GM12878 (cell line): ENCODE data around the gene OR11L1. TPM values are rescaled to one million over a fixed set of nuclear protein-coding genes. Genes with fewer than 3 reads are reported as not detected.

Experiments used
- ATAC-seq: fragments of 200-7000 bp; cut with Tn5 transposase; 3 replicates; pipeline ENCODE4 v1.9.1; 2020; ENCODE audit warnings: mild to moderate bottlenecking, moderate library complexity
- BruUV-seq: library from RNA; stranded (reverse); fragments of 400-500 nt; replicated peaks from 2 replicates; lab custom pipeline; 2021; lab: Mats Ljungman, UMichigan
- CTCF ChIA-PET: fragments of 300-600 bp; sonication (Branson Sonifier 250); formaldehyde crosslinking; extraction: SDS; loops from one replicate; lab custom pipeline; 2021; ENCODE audit warnings: inconsistent platforms; lab: Yijun Ruan, JAX
- POLR2A ChIA-PET: fragments of 350-600 bp; formaldehyde crosslinking; extraction: SDS; loops from one replicate; lab custom pipeline; 2021; ENCODE audit warnings: inconsistent platforms; lab: Charles Lee
- RAD21 ChIA-PET: fragments of 300-600 bp; sonication (Branson Sonifier 250); formaldehyde crosslinking; loops from one replicate; lab custom pipeline; 2023; ENCODE audit warnings: antibody characterized with exemption; ENCODE audit not compliant: unreplicated experiment; lab: Charles Lee
- SMC1A ChIA-PET: fragments of 300-600 bp; sonication (Branson Sonifier 250); formaldehyde crosslinking; loops from one replicate; lab custom pipeline; 2023; ENCODE audit not compliant: unreplicated experiment, uncharacterized antibody; lab: Charles Lee
- DNase-seq: peaks from one replicate; pipeline ENCODE4 v3.0.0-alpha.2; 2011; ENCODE audit warnings: low read depth, low spot score
- FAIRE-seq: peaks from 3 replicates; lab custom pipeline; 2011; peaks lifted over from hg19 to GRCh38; lab: Jason Lieb, UNC
- H2AFZ ChIP-seq: 2 replicates; pipeline ENCODE4 v1.6.0; 2011; ENCODE audit warnings: low read depth, low read length, control low read depth; ENCODE audit not compliant: control insufficient read depth
- H3K27ac ChIP-seq: 2 replicates; pipeline ENCODE4 v1.5.1; 2011; ENCODE audit warnings: control low read depth; ENCODE audit not compliant: control insufficient read depth, insufficient read depth
- H3K27me3 ChIP-seq, 2 experiments: replicated peaks in 1 of 2; 2 replicates each; pipeline versions ENCODE4 v1.6.0 to v1.6.1; 2011; ENCODE audit warnings: low read length in 1 of 2; ENCODE audit not compliant: control insufficient read depth in 2 of 2, insufficient read depth in 2 of 2
- H3K36me3 ChIP-seq, 2 experiments: 2 replicates each; pipeline ENCODE4 v1.5.1; 2011; ENCODE audit warnings: low read length in 1 of 2; ENCODE audit not compliant: control insufficient read depth in 2 of 2, insufficient read depth in 2 of 2
- H3K4me1 ChIP-seq: 2 replicates; pipeline ENCODE4 v1.6.1; 2011; ENCODE audit warnings: mild to moderate bottlenecking, low read length, moderate library complexity, mixed read lengths; ENCODE audit not compliant: control insufficient read depth, insufficient read depth
- H3K4me2 ChIP-seq: 2 replicates; pipeline ENCODE4 v1.6.0; 2011; ENCODE audit warnings: control low read depth; ENCODE audit not compliant: control insufficient read depth, insufficient read depth
- H3K4me3 ChIP-seq: fragments of 200-600 bp; sonication (generic); 2 replicates; pipeline ENCODE4 v1.5.1; 2016
- H3K79me2 ChIP-seq: 2 replicates; pipeline ENCODE4 v1.6.0; 2011; ENCODE audit warnings: low read length; ENCODE audit not compliant: control insufficient read depth, insufficient read depth
- H3K9ac ChIP-seq: 2 replicates; pipeline ENCODE4 v1.8.0; 2011; ENCODE audit warnings: low read length, control low read depth, mixed read lengths; ENCODE audit not compliant: control insufficient read depth, insufficient read depth
- H3K9me3 ChIP-seq: replicated peaks from 3 replicates; pipeline ENCODE4 v1.5.1; 2011; ENCODE audit warnings: mild to moderate bottlenecking, low read length; ENCODE audit not compliant: control insufficient read depth, insufficient read depth
- H4K20me1 ChIP-seq: 2 replicates; pipeline ENCODE4 v1.6.0; 2011; ENCODE audit not compliant: control insufficient read depth, insufficient read depth
- CHD4 ChIP-seq: fragments of 200-600 bp; sonication (generic); IDR thresholded peaks from 2 replicates; pipeline ENCODE4 v1.6.1; 2016; ENCODE audit warnings: mild to moderate bottlenecking
- EGR1 ChIP-seq, 2 experiments: IDR thresholded peaks; 1 replicate in 1 of 2; 2 replicates in 1 of 2; pipeline ENCODE4 v1.6.1; 2011 to 2012; ENCODE audit warnings: low read depth in 2 of 2, low read length in 2 of 2, borderline replicate concordance in 1 of 2, mild to moderate bottlenecking in 1 of 2, moderate library complexity in 1 of 2
- IRF4 ChIP-seq: IDR thresholded peaks from 2 replicates; pipeline ENCODE4 v1.6.1; 2011; ENCODE audit warnings: low read depth, low read length
- KLF5 ChIP-seq: fragments of 450-650 bp; IDR thresholded peaks from 2 replicates; pipeline ENCODE4 v1.6.1; 2014; ENCODE audit warnings: mild to moderate bottlenecking; ENCODE audit not compliant: partially characterized antibody
- MTA2 ChIP-seq: fragments of 450-650 bp; IDR thresholded peaks from 2 replicates; pipeline ENCODE4 v1.6.1; 2016; ENCODE audit warnings: low read depth, mild to moderate bottlenecking, moderate library complexity
- MXI1 ChIP-seq: fragments of 150-350 bp; IDR thresholded peaks from 2 replicates; pipeline ENCODE4 v1.6.1; 2011; ENCODE audit warnings: low read depth, mild to moderate bottlenecking, inconsistent platforms, low read length, improper control_type of control experiment
- NBN ChIP-seq: fragments of 450-650 bp; IDR thresholded peaks from 2 replicates; pipeline ENCODE4 v1.6.1; 2016
- NR2F1 ChIP-seq: fragments of 450-650 bp; conservative IDR thresholded peaks from 2 replicates; pipeline ENCODE4 v1.6.1; 2017; ENCODE audit warnings: mild to moderate bottlenecking
- RUNX3 ChIP-seq: IDR thresholded peaks from 2 replicates; pipeline ENCODE4 v1.6.1; 2012; ENCODE audit warnings: low read length, inconsistent platforms
- SMAD1 ChIP-seq: fragments of 450-650 bp; IDR thresholded peaks from 2 replicates; pipeline ENCODE4 v1.6.1; 2018; ENCODE audit warnings: mild to moderate bottlenecking, low read depth; ENCODE audit not compliant: partially characterized antibody
- SMARCA5 ChIP-seq: fragments of 450-650 bp; IDR thresholded peaks from 2 replicates; pipeline ENCODE4 v1.6.1; 2017; ENCODE audit warnings: mild to moderate bottlenecking
- SMC3 ChIP-seq: IDR thresholded peaks from 2 replicates; pipeline ENCODE4 v1.6.1; 2011; ENCODE audit warnings: low read length, improper control_type of control experiment, borderline replicate concordance
- TARDBP ChIP-seq: IDR thresholded peaks from 2 replicates; pipeline ENCODE4 v1.6.1; 2016; ENCODE audit warnings: borderline replicate concordance
- ZBED1 ChIP-seq: IDR thresholded peaks from 2 replicates; pipeline ENCODE4 v1.6.1; 2016; ENCODE audit warnings: borderline replicate concordance
- ZNF384 ChIP-seq: IDR thresholded peaks from 2 replicates; pipeline ENCODE4 v1.6.1; 2012; ENCODE audit warnings: low read depth, mild to moderate bottlenecking, low read length, improper control_type of control experiment, borderline replicate concordance
- WGBS: methylation state at CpG from one replicate; pipeline ENCODE4 v1.1.6; 2016; ENCODE audit warnings: low lambda C conversion rate; ENCODE audit not compliant: insufficient replicate concordance, insufficient coverage; ENCODE audit errors: missing lambda C conversion rate; 5-methylcytosine and 5-hydroxymethylcytosine counted together
- in situ Hi-C: fragments of 300-500 bp; cut with MboI; formaldehyde crosslinking; loops from 9 replicates; pipeline ENCODE4 v1.14.3; 2018; ENCODE audit warnings: mixed read lengths
- intact Hi-C: fragments of 100-400 bp; cut with micrococcal nuclease; formaldehyde crosslinking; loops from one replicate; pipeline ENCODE4 v1.14.2; 2022; ENCODE audit not compliant: unreplicated experiment
- polyA plus RNA-seq, 11 experiments: library from polyadenylated mRNA; depleted of rRNA in 4 of 11; unstranded in 6 of 11; stranded (reverse) in 5 of 11; fragments of >200 nt; fragmentation: Nextera tagmentation in 4 of 11; fragmentation: Illumina TruSeq in 1 of 11; extraction: Ambion mirVana in 4 of 11; extraction: Trizol in 1 of 11; gene quantifications; 1 replicate in 1 of 11; 2 replicates in 10 of 11; pipeline versions ENCODE4 v1.2.1 to v1.2.3, GENCODE V29; 2011 to 2016; ENCODE audit warnings: inconsistent platforms in 2 of 11, missing spikeins in 2 of 11, low read depth in 1 of 11
- total RNA-seq, 4 experiments: library from RNA; depleted of rRNA in 3 of 4; stranded (reverse); fragments of >200 nt in 3 of 4; fragmentation: Illumina TruSeq in 1 of 4; extraction: Trizol in 1 of 4; gene quantifications; 2 replicates each; pipeline versions ENCODE4 v1.2.1 to v1.2.3, GENCODE V29; 2013 to 2021
- TF ChIP-seq, protein P1 (sequence below): fragments of 450-650 bp; IDR thresholded peaks from 2 replicates; pipeline ENCODE4 v1.6.1; 2016; ENCODE audit warnings: mild to moderate bottlenecking, moderate library complexity, borderline replicate concordance
- TF ChIP-seq, protein P2 (sequence below): IDR thresholded peaks from 2 replicates; pipeline ENCODE4 v1.6.1; 2012; ENCODE audit warnings: low read depth, low read length, improper control_type of control experiment
- TF ChIP-seq, protein P3 (sequence below): fragments of 450-650 bp; IDR thresholded peaks from 2 replicates; pipeline ENCODE4 v1.6.1; 2017; ENCODE audit warnings: antibody characterized with exemption, mild to moderate bottlenecking, moderate library complexity

Gene OR11L1
- total and polyA plus RNA-seq, 10 of the 15 experiments (the other 5 are each of a cell fraction or from before 2014, with no cell fraction given): not detected

DNA sequence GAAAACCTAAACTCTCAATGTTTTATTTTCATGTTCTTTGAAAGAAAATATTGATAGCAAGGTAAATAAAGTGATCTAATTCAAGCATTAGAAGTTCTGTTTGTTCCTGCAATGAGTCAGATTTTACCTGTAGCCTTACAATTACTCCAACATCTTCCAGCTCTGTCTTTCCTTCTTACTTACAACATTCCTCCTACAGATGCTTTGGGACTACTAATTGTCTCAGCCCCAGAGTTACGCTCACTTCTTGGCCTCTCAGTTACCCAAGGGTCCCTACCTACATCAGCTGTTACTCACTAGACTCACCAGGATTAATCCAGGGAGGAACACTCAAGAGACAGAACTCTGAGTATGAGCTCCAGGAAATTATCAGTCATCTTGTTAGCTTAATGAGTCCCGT is 44.2 kb downstream of the OR11L1 start:
- H3K36me3 ChIP-seq: no peaks in the 10 kb centered on the region
- RAD21 ChIA-PET: no interaction called here
- H3K4me1 ChIP-seq: no peaks in the 10 kb centered on the region
- no peaks in the 10 kb centered on the region for H3K27me3 ChIP-seq
- intact Hi-C loops (no loop called here), in situ Hi-C loops (no loop called here)
- no TSS peak for BruUV-seq
- no peak overlapping the region for H3K9ac ChIP-seq
- SMC1A ChIA-PET: no interaction called here
- ATAC-seq (no peak), FAIRE-seq (no peak), DNase-seq (no peak)
- no peaks in the 10 kb centered on the region for H3K9me3 ChIP-seq
- no peaks in the 10 kb centered on the region for H3K79me2 ChIP-seq
- no peak overlapping the region for H2AFZ ChIP-seq
- WGBS: 0% methylated on average over 2 of the region's 2 CpGs
- POLR2A ChIA-PET: no interaction called here
- no peak overlapping the region for H3K4me3 ChIP-seq
- H3K27ac ChIP-seq: no peak overlapping the region
- no peak for TF ChIP-seq ZBED1
- TF ChIP-seq, protein P1, sequence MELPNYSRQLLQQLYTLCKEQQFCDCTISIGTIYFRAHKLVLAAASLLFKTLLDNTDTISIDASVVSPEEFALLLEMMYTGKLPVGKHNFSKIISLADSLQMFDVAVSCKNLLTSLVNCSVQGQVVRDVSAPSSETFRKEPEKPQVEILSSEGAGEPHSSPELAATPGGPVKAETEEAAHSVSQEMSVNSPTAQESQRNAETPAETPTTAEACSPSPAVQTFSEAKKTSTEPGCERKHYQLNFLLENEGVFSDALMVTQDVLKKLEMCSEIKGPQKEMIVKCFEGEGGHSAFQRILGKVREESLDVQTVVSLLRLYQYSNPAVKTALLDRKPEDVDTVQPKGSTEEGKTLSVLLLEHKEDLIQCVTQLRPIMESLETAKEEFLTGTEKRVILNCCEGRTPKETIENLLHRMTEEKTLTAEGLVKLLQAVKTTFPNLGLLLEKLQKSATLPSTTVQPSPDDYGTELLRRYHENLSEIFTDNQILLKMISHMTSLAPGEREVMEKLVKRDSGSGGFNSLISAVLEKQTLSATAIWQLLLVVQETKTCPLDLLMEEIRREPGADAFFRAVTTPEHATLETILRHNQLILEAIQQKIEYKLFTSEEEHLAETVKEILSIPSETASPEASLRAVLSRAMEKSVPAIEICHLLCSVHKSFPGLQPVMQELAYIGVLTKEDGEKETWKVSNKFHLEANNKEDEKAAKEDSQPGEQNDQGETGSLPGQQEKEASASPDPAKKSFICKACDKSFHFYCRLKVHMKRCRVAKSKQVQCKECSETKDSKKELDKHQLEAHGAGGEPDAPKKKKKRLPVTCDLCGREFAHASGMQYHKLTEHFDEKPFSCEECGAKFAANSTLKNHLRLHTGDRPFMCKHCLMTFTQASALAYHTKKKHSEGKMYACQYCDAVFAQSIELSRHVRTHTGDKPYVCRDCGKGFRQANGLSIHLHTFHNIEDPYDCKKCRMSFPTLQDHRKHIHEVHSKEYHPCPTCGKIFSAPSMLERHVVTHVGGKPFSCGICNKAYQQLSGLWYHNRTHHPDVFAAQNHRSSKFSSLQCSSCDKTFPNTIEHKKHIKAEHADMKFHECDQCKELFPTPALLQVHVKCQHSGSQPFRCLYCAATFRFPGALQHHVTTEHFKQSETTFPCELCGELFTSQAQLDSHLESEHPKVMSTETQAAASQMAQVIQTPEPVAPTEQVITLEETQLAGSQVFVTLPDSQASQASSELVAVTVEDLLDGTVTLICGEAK: no peak
- TF ChIP-seq, protein P2, sequence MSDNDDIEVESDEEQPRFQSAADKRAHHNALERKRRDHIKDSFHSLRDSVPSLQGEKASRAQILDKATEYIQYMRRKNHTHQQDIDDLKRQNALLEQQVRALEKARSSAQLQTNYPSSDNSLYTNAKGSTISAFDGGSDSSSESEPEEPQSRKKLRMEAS: no peak
- TF ChIP-seq ZNF384: no peak
- TF ChIP-seq SMC3: no peak
- no peak for TF ChIP-seq CHD4
- no peak for TF ChIP-seq MXI1
- TF ChIP-seq IRF4: no peak
- no peak for TF ChIP-seq NBN
- TF ChIP-seq SMARCA5: no peak
- no peak for TF ChIP-seq RUNX3
- TF ChIP-seq TARDBP: no peak
- no peak for TF ChIP-seq MTA2
- no peak for TF ChIP-seq NR2F1
- TF ChIP-seq SMAD1: no peak
- TF ChIP-seq KLF5: no peak
- TF ChIP-seq EGR1 (IDR thresholded peaks at IDR 0.05; ENCODE audit: borderline replicate concordance in 1 of 2, low read depth in 2 of 2, low read length in 2 of 2): no peak
- TF ChIP-seq, protein P3, sequence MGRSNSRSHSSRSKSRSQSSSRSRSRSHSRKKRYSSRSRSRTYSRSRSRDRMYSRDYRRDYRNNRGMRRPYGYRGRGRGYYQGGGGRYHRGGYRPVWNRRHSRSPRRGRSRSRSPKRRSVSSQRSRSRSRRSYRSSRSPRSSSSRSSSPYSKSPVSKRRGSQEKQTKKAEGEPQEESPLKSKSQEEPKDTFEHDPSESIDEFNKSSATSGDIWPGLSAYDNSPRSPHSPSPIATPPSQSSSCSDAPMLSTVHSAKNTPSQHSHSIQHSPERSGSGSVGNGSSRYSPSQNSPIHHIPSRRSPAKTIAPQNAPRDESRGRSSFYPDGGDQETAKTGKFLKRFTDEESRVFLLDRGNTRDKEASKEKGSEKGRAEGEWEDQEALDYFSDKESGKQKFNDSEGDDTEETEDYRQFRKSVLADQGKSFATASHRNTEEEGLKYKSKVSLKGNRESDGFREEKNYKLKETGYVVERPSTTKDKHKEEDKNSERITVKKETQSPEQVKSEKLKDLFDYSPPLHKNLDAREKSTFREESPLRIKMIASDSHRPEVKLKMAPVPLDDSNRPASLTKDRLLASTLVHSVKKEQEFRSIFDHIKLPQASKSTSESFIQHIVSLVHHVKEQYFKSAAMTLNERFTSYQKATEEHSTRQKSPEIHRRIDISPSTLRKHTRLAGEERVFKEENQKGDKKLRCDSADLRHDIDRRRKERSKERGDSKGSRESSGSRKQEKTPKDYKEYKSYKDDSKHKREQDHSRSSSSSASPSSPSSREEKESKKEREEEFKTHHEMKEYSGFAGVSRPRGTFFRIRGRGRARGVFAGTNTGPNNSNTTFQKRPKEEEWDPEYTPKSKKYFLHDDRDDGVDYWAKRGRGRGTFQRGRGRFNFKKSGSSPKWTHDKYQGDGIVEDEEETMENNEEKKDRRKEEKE: no peak
- no peak overlapping the region for H3K4me2 ChIP-seq
- CTCF ChIA-PET: no interaction called here
- no peaks in the 10 kb centered on the region for H4K20me1 ChIP-seq
